DMS 273 treated with DMSO at 0.1 percent for 48 hours (cell line): ENCODE measurements around the gene PCSK2.

ENCODE experiments used
- DNase-seq: peaks from one replicate; lab custom pipeline; 2025; lab: John Stamatoyannopoulos, UW

PCSK2 gene

GRCh38 chr20:17339000-17339399, 112.2 kb downstream of the PCSK2 start:
- no peak for DNase-seq

GRCh38 chr20:17343091-17343490, 116.3 kb downstream of the PCSK2 start:
- DNase-seq = no peak

- no peak for DNase-seq
Observed at GRCh38 chr20:17343656-17344452, 117.0 kb downstream of the PCSK2 start.

GRCh38 chr20:17344790-17345189, 118.0 kb downstream of the PCSK2 start:
- no peak for DNase-seq

- DNase-seq = no peak
Observed at GRCh38 chr20:17345321-17345720, 118.5 kb downstream of the PCSK2 start.

GRCh38 chr20:17350321-17350720, 123.5 kb downstream of the PCSK2 start:
- no peak for DNase-seq

GRCh38 chr20:17357238-17357637, 130.4 kb downstream of the PCSK2 start:
- no peak for DNase-seq

- no peak for DNase-seq
Observed at GRCh38 chr20:17358854-17359253, 132.0 kb downstream of the PCSK2 start.

- no peak for DNase-seq
Observed at GRCh38 chr20:17364681-17365080, 137.8 kb downstream of the PCSK2 start.

GRCh38 chr20:17365831-17366230, 139.0 kb downstream of the PCSK2 start:
- DNase-seq = no peak

- no peak for DNase-seq
Observed at GRCh38 chr20:17369506-17369905, 142.7 kb downstream of the PCSK2 start.

GRCh38 chr20:17372806-17373440, 146.1 kb downstream of the PCSK2 start:
- DNase-seq = no peak

- DNase-seq = no peak
Observed at GRCh38 chr20:17374086-17374485, 147.2 kb downstream of the PCSK2 start.

- DNase-seq = no peak
Observed at GRCh38 chr20:17376031-17376430, 149.2 kb downstream of the PCSK2 start.

GRCh38 chr20:17377231-17377630, 150.4 kb downstream of the PCSK2 start:
- no peak for DNase-seq

GRCh38 chr20:17379651-17380050, 152.8 kb downstream of the PCSK2 start:
- no peak for DNase-seq

GRCh38 chr20:17380801-17381200, 154.0 kb downstream of the PCSK2 start:
- DNase-seq = no peak

GRCh38 chr20:17381724-17382123, 154.9 kb downstream of the PCSK2 start:
- DNase-seq = peak; percentile 43

- DNase-seq = no peak
Observed at GRCh38 chr20:17385798-17386197, 159.0 kb downstream of the PCSK2 start.

GRCh38 chr20:17390655-17391054, 163.8 kb downstream of the PCSK2 start:
- no peak for DNase-seq

- no peak for DNase-seq
Observed at GRCh38 chr20:17391127-17391771, 164.4 kb downstream of the PCSK2 start.

GRCh38 chr20:17394411-17394810, 167.6 kb downstream of the PCSK2 start:
- DNase-seq = no peak

- no peak for DNase-seq
Observed at GRCh38 chr20:17395729-17396128, 168.9 kb downstream of the PCSK2 start.
